ENCODE data around the gene TMEM202. TPM values are rescaled to one million over a fixed set of nuclear protein-coding genes. Genes with fewer than 3 reads are reported as not detected.
"Not testable (repeated sequence)": the region's sequence is repeated elsewhere in the genome, so short reads cannot be mapped to it uniquely, and the experiment has no call there.

TMEM202 gene
- total and polyA plus RNA-seq, 2 experiments from 2014 or later, result not detected

DNA sequence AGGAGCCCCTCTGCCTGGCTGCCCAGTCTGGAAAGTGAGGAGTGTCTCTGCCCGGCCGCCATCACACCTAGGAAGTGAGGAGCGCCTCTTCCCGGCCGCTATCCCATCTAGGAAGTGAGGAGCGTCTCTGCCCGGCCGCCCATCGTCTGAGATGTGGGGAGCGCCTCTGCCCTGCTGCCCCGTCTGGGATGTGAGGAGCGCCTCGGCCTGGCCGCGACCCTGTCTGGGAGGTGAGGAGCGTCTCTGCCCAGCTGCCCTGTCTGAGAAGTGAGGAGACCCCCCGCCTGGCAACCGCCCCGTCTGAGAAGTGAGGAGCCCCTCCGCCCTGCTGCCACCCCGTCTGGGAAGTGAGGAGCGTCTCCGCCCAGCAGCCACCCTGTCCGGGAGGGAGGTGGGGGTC is 1.8 kb upstream of the TMEM202 start:
- not testable (repeated sequence) for DNase-seq (ENCODE audit: low spot score); H3K79me2 ChIP-seq (replicated peaks; ENCODE audit: insufficient read depth); H3K9me2 ChIP-seq (ENCODE audit: insufficient read depth); H3F3A ChIP-seq (replicated peaks; ENCODE audit: low read depth); H3K36me3 Mint-ChIP-seq (ENCODE audit: low read depth); H3K4me2 ChIP-seq; H3K4me3 Mint-ChIP-seq; H3K27ac ChIP-seq (ENCODE audit: low read depth); H4K20me1 ChIP-seq (replicated peaks; ENCODE audit: insufficient read depth); H2AFZ ChIP-seq; H3K36me3 ChIP-seq (ENCODE audit: insufficient read depth); H3K27me3 ChIP-seq (ENCODE audit: insufficient read depth); ATAC-seq; H3K27ac Mint-ChIP-seq; H3K27me3 Mint-ChIP-seq (ENCODE audit: insufficient read depth, low read depth, poor library complexity); H3K4me1 ChIP-seq (ENCODE audit: insufficient read depth); H3K4me1 Mint-ChIP-seq; H3K4me3 ChIP-seq
- peaks cover 22% of the 10 kb centered on the region for H3K9me3 Mint-ChIP-seq

DNA sequence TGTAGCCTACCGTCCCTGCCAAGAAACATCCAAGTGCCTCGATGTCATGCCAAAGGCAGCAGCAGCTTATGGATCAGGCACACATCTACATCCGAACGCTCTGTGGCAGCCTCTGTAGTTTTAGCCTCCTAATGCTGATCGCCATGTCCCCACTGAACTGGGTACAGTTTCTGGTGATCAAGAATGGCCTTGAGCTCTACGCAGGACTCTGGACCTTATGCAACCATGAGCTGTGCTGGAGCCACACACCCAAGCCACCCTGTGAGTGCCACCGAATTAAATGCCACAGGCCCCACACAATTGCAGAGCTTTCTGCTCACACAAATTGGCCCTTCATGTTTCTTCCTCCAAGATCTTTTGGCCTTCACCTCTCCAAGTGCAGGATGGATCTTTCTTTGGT is 543 bp downstream of the TMEM202 start:
- H2AFZ ChIP-seq, result no peak overlapping the region
- no peaks in the 10 kb centered on the region for H3F3A ChIP-seq (replicated peaks; ENCODE audit: low read depth)
- Mint-ChIP-seq H3K4me3 (no peak overlapping the region), H3K4me1 (no peaks in the 10 kb centered on the region), H3K36me3 (ENCODE audit: low read depth) (0 out of 3 replicates have a peak, but pooled peaks cover 4% of the 10 kb centered on the region), H3K27ac (no peak overlapping the region), H3K9me3 (peaks cover 22% of the 10 kb centered on the region), H3K27me3 (ENCODE audit: insufficient read depth, low read depth, poor library complexity) (peaks cover 2% of the 10 kb centered on the region)
- no peaks in the 10 kb centered on the region for H3K9me2 ChIP-seq (ENCODE audit: insufficient read depth)
- no peaks in the 10 kb centered on the region for H3K79me2 ChIP-seq (replicated peaks; ENCODE audit: insufficient read depth)
- H3K4me2 ChIP-seq, result no peak overlapping the region
- DNase-seq (ENCODE audit: low spot score) (no peak), ATAC-seq (no peak)
- no peaks in the 10 kb centered on the region for H3K36me3 ChIP-seq (ENCODE audit: insufficient read depth)
- no peaks in the 10 kb centered on the region for H4K20me1 ChIP-seq (replicated peaks; ENCODE audit: insufficient read depth)
- no peak overlapping the region for H3K27ac ChIP-seq (ENCODE audit: low read depth)
- no peak overlapping the region for H3K4me3 ChIP-seq
- H3K4me1 ChIP-seq (ENCODE audit: insufficient read depth), result no peaks in the 10 kb centered on the region
- no peak for TF ChIP-seq EZH2 (IDR thresholded peaks at IDR 0.05; ENCODE audit: low read depth, unreplicated experiment)
- TF ChIP-seq STAT1 (IDR thresholded peaks at IDR 0.05; ENCODE audit: unreplicated experiment), result no peak
- no peak for TF ChIP-seq JUNB (IDR thresholded peaks at IDR 0.05; ENCODE audit: unreplicated experiment)
- TF ChIP-seq, protein P1, sequence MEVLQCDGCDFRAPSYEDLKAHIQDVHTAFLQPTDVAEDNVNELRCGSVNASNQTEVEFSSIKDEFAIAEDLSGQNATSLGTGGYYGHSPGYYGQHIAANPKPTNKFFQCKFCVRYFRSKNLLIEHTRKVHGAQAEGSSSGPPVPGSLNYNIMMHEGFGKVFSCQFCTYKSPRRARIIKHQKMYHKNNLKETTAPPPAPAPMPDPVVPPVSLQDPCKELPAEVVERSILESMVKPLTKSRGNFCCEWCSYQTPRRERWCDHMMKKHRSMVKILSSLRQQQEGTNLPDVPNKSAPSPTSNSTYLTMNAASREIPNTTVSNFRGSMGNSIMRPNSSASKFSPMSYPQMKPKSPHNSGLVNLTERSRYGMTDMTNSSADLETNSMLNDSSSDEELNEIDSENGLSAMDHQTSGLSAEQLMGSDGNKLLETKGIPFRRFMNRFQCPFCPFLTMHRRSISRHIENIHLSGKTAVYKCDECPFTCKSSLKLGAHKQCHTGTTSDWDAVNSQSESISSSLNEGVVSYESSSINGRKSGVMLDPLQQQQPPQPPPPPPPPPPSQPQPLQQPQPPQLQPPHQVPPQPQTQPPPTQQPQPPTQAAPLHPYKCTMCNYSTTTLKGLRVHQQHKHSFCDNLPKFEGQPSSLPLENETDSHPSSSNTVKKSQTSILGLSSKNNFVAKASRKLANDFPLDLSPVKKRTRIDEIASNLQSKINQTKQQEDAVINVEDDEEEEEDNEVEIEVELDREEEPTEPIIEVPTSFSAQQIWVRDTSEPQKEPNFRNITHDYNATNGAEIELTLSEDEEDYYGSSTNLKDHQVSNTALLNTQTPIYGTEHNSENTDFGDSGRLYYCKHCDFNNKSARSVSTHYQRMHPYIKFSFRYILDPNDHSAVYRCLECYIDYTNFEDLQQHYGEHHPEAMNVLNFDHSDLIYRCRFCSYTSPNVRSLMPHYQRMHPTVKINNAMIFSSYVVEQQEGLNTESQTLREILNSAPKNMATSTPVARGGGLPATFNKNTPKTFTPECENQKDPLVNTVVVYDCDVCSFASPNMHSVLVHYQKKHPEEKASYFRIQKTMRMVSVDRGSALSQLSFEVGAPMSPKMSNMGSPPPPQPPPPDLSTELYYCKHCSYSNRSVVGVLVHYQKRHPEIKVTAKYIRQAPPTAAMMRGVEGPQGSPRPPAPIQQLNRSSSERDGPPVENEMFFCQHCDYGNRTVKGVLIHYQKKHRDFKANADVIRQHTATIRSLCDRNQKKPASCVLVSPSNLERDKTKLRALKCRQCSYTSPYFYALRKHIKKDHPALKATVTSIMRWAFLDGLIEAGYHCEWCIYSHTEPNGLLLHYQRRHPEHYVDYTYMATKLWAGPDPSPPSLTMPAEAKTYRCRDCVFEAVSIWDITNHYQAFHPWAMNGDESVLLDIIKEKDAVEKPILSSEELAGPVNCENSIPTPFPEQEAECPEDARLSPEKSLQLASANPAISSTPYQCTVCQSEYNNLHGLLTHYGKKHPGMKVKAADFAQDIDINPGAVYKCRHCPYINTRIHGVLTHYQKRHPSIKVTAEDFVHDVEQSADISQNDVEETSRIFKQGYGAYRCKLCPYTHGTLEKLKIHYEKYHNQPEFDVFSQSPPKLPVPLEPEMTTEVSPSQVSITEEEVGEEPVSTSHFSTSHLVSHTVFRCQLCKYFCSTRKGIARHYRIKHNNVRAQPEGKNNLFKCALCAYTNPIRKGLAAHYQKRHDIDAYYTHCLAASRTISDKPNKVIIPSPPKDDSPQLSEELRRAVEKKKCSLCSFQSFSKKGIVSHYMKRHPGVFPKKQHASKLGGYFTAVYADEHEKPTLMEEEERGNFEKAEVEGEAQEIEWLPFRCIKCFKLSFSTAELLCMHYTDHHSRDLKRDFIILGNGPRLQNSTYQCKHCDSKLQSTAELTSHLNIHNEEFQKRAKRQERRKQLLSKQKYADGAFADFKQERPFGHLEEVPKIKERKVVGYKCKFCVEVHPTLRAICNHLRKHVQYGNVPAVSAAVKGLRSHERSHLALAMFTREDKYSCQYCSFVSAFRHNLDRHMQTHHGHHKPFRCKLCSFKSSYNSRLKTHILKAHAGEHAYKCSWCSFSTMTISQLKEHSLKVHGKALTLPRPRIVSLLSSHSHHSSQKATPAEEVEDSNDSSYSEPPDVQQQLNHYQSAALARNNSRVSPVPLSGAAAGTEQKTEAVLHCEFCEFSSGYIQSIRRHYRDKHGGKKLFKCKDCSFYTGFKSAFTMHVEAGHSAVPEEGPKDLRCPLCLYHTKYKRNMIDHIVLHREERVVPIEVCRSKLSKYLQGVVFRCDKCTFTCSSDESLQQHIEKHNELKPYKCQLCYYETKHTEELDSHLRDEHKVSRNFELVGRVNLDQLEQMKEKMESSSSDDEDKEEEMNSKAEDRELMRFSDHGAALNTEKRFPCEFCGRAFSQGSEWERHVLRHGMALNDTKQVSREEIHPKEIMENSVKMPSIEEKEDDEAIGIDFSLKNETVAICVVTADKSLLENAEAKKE (CRISPR knock-in tag; IDR thresholded peaks at IDR 0.05), result no peak
- TF ChIP-seq, protein P2, sequence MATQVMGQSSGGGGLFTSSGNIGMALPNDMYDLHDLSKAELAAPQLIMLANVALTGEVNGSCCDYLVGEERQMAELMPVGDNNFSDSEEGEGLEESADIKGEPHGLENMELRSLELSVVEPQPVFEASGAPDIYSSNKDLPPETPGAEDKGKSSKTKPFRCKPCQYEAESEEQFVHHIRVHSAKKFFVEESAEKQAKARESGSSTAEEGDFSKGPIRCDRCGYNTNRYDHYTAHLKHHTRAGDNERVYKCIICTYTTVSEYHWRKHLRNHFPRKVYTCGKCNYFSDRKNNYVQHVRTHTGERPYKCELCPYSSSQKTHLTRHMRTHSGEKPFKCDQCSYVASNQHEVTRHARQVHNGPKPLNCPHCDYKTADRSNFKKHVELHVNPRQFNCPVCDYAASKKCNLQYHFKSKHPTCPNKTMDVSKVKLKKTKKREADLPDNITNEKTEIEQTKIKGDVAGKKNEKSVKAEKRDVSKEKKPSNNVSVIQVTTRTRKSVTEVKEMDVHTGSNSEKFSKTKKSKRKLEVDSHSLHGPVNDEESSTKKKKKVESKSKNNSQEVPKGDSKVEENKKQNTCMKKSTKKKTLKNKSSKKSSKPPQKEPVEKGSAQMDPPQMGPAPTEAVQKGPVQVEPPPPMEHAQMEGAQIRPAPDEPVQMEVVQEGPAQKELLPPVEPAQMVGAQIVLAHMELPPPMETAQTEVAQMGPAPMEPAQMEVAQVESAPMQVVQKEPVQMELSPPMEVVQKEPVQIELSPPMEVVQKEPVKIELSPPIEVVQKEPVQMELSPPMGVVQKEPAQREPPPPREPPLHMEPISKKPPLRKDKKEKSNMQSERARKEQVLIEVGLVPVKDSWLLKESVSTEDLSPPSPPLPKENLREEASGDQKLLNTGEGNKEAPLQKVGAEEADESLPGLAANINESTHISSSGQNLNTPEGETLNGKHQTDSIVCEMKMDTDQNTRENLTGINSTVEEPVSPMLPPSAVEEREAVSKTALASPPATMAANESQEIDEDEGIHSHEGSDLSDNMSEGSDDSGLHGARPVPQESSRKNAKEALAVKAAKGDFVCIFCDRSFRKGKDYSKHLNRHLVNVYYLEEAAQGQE (IDR thresholded peaks at IDR 0.05; ENCODE audit: unreplicated experiment), result no peak
- TF ChIP-seq POLR2AphosphoS5 (IDR thresholded peaks at IDR 0.05; ENCODE audit: low read depth), result no peak
- TF ChIP-seq, protein P3, sequence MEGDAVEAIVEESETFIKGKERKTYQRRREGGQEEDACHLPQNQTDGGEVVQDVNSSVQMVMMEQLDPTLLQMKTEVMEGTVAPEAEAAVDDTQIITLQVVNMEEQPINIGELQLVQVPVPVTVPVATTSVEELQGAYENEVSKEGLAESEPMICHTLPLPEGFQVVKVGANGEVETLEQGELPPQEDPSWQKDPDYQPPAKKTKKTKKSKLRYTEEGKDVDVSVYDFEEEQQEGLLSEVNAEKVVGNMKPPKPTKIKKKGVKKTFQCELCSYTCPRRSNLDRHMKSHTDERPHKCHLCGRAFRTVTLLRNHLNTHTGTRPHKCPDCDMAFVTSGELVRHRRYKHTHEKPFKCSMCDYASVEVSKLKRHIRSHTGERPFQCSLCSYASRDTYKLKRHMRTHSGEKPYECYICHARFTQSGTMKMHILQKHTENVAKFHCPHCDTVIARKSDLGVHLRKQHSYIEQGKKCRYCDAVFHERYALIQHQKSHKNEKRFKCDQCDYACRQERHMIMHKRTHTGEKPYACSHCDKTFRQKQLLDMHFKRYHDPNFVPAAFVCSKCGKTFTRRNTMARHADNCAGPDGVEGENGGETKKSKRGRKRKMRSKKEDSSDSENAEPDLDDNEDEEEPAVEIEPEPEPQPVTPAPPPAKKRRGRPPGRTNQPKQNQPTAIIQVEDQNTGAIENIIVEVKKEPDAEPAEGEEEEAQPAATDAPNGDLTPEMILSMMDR (conservative IDR thresholded peaks at IDR 0.05; ENCODE audit: low read depth in 2 of 2), result no peak
- H3K27me3 ChIP-seq (ENCODE audit: insufficient read depth), result peaks cover 8% of the 10 kb centered on the region; the same call in 1 of the 2 replicates
